ENCODE results near the gene RGPD6. TPM values are rescaled to one million over a fixed set of nuclear protein-coding genes. Genes with fewer than 3 reads are reported as not detected.

The RGPD6 gene
- total RNA-seq, result 40.5 and 44.2 TPM in 2 replicates

DNA sequence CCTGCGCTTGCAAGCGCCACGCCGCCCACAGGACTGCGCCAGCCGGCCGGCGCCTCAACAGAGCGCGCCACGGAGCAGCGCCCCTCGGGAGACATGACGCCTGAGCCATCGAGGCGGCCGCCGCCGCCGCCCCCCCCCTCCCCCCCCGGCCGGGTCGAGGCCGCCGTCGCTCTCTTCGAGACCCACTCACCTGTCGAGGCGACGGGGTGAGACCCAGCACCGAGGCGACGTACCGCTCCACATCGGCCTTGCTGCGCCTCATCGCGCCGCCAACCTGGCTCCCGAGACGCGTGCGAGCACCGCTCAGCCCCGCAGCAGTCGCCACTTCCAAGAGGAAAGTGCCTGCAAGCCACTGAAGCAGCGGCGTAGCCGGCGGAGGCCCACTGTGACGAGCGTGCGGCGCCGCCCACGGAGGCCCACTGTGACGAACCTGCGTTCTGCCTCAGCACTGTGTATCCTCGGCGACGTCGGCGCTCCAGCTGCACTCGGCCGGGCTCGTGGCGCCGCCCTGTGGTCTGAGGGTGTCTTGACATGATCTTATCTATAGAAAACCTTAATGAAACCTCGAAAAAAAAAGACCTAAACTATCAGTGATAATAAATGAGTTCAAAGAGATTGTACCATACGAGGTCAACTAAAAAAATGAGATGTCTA, at the start of gene RGPD6:
Gene RGPD6 (minus strand): TSS at position 460 of the 654 bp plus-strand sequence. CDS start 198 bp downstream, at position 262.

DNA sequence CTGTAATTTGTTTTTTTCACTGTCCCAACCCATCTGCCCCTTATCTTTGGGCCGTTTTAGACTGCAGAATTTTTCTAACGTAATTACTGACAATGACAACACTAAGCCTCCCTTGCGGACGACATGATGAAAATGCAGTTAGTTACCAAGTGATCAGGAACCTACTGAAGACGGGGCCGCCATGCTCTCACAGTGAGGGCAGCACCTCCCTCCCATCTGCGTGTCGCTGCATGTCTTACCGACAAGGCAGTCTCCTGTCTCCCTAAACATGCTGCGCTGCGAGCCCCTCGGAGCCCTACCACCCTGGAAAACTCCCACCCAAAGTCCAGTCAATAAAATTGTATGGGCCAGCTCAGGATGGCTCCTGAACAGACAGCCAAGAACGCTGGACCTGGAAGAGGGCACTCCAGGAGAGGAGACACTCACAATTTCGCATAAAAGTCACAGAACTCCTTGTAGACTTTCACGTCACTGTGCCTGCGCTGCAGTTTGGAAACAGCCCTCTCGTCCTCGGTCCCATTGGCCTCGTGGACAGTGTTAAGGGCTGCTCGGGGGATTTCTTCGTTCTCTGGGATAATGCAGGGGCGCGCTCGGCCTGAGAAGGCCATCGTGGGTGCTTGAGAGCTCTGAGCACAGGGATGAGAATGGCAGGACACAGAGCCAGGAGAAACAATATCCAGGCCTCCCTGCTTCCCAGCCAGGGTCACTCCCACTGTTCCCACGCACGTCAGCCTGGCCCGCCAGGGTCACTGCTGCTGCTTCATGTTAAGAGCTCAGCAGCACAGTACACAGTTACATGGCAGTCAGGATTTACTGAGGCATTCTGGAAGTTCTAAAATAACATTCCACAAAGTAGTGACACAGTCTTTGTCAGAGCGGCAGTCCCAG, 104.6 kb downstream of the RGPD6 start, which contains the start of gene LIMS4:
Gene LIMS4 (minus strand): TSS at position 646 of the 888 bp plus-strand sequence. CDS start 38 bp downstream, at position 608.

Small RNAs within 50 kb of the gene (small RNA-seq; reads per million reads assigned to genes)
- not detected for gene AC108938.1

Other genes starting within 250 kb of the RGPD6 start
- 65.4 and 111 TPM in 2 replicates for gene LIMS4, start 104.4 kb downstream of the RGPD6 start, total RNA-seq
- gene BUB1, start 100.8 kb upstream of the RGPD6 start, total RNA-seq, result 39.0 and 45.4 TPM in 2 replicates
- gene ACOXL, start 155.4 kb upstream of the RGPD6 start, total RNA-seq, result not detected in 2 replicates

Data from vein endothelial cell (primary cell).